ENCODE measurements around the gene CDH4. TPM values are rescaled to one million over a fixed set of nuclear protein-coding genes. Genes with fewer than 3 reads are reported as not detected.

CDH4 gene
- total and polyA plus RNA-seq, 9 of the 15 experiments (the other 6 are each of a cell fraction or from before 2014, with no cell fraction given): 0.04 TPM; not detected in 8

- intact Hi-C loops (cut with micrococcal nuclease) (no loop called here), in situ Hi-C loops (cut with MboI) (no loop called here)
- H3K9ac ChIP-seq (ENCODE audit: insufficient read depth in 1 of 2, low read depth in 2 of 2, low read length in 2 of 2): no peak overlapping the region
- H3K36me3 ChIP-seq (ENCODE audit: control insufficient read depth, insufficient read depth, low read length): no peaks in the 10 kb centered on the region
- H3K4me3 ChIP-seq: no peak overlapping the region
- no peak for FAIRE-seq
- peaks cover 45 to 86% of the 10 kb centered on the region in 2 experiments for H3K27me3 ChIP-seq (ENCODE audit: control insufficient read depth in 2 of 2, insufficient read depth in 2 of 2, low read length in 2 of 2)
- no TSS peak for BruUV-seq (replicated peaks)
- no peak overlapping the region for H3K27ac ChIP-seq (ENCODE audit: extremely low read depth, low read depth, low read length)
- DNase-seq (ENCODE audit: extremely low read depth in 1 of 4, low spot score in 3 of 4): no peak
- peaks cover 20% of the 10 kb centered on the region; the same call in 1 of the 2 replicates for H4K20me1 ChIP-seq (replicated peaks; ENCODE audit: control insufficient read depth, insufficient read depth, low read length)
- no peak for ATAC-seq
- no peaks in the 10 kb centered on the region for H3K9me3 ChIP-seq (replicated peaks; ENCODE audit: control insufficient read depth, insufficient read depth, low read depth, low read length)
- H3K4me1 ChIP-seq (replicated peaks in 1 of 2; ENCODE audit: control insufficient read depth in 2 of 2, insufficient read depth in 2 of 2, low read length in 2 of 2): peaks cover 0 to 8% of the 10 kb centered on the region in 2 experiments; a peak in 1 of 5 replicates
- H3K79me2 ChIP-seq (ENCODE audit: control insufficient read depth, insufficient read depth, low read length): no peaks in the 10 kb centered on the region
- no peak overlapping the region for H3K4me2 ChIP-seq (ENCODE audit: insufficient read depth, low read length)
- POLR2A ChIA-PET: no interaction called here
- no peaks in the 10 kb centered on the region for H3K9me1 ChIP-seq (ENCODE audit: control insufficient read depth, insufficient read depth, low read length)
- H2AFZ ChIP-seq (ENCODE audit: low read depth, low read length): no peak overlapping the region
- TF ChIP-seq NR0B1 (IDR thresholded peaks at IDR 0.05; ENCODE audit: partially characterized antibody) (no peak), CBX8 (IDR thresholded peaks at IDR 0.05; ENCODE audit: borderline replicate concordance, extremely low read depth, low read depth, low read length, poor library complexity, severe bottlenecking) (no peak), ZNF140 (CRISPR knock-in tag; IDR thresholded peaks at IDR 0.05) (no peak), ZFP91 (CRISPR knock-in tag; IDR thresholded peaks at IDR 0.05) (no peak), RBM34 (IDR thresholded peaks at IDR 0.05; ENCODE audit: borderline replicate concordance, insufficient read depth, low read length) (no peak), EHMT2 (IDR thresholded peaks at IDR 0.05) (no peak), ZNF175 (CRISPR knock-in tag; IDR thresholded peaks at IDR 0.05; ENCODE audit: low read depth) (no peak), ZNF133 (CRISPR knock-in tag; IDR thresholded peaks at IDR 0.05) (no peak), BRD9 (IDR thresholded peaks at IDR 0.05; ENCODE audit: low read depth, partially characterized antibody) (no peak), HCFC1 (IDR thresholded peaks at IDR 0.05; ENCODE audit: low read depth, low read length) (no peak)
- WGBS (ENCODE audit: insufficient coverage, low coverage, missing lambda C conversion rate): 0% methylated on average over 8 of the region's 9 CpGs
- CTCF ChIA-PET (ENCODE audit: low intra/inter-chr PET ratio): no interaction called here
Observed at GRCh38 chr20:61801065-61801360, 549.0 kb downstream of the CDH4 start.
